GM23338 (cell line): Measurements from ENCODE around the gene HGD. TPM values are rescaled to one million over a fixed set of nuclear protein-coding genes. Genes with fewer than 3 reads are reported as not detected.

ENCODE experiments used
- ATAC-seq: fragments of 200-7000 bp; cut with Tn5 transposase; 3 replicates; pipeline ENCODE4 v1.9.1; 2020
- DNase-seq: peaks from one replicate; pipeline ENCODE4 v3.0.0-alpha.2; 2015; ENCODE audit warnings: low spot score
- H2AFZ ChIP-seq: fragments of 200-600 bp; sonication (generic); 2 replicates; pipeline ENCODE4 v1.8.0; 2016; ENCODE audit warnings: antibody characterized with exemption, mild to moderate bottlenecking, moderate library complexity
- H3F3A ChIP-seq: fragments of 200-600 bp; sonication (generic); replicated peaks from 2 replicates; pipeline ENCODE4 v1.8.0; 2017; ENCODE audit warnings: antibody characterized with exemption, mixed run types, low read depth
- H3K27ac ChIP-seq: fragments of 200-600 bp; sonication (generic); 2 replicates; pipeline ENCODE4 v1.6.1; 2016; ENCODE audit warnings: low read depth
- H3K27me3 ChIP-seq: fragments of 200-600 bp; sonication (generic); 2 replicates; pipeline ENCODE4 v1.8.0; 2016; ENCODE audit warnings: mild to moderate bottlenecking, mixed run types, moderate library complexity; ENCODE audit not compliant: insufficient read depth
- H3K36me3 ChIP-seq: fragments of 200-600 bp; sonication (generic); 2 replicates; pipeline ENCODE4 v1.8.0; 2016; ENCODE audit warnings: mild to moderate bottlenecking; ENCODE audit not compliant: insufficient read depth
- H3K4me1 ChIP-seq: fragments of 200-600 bp; sonication (generic); 2 replicates; pipeline ENCODE4 v1.8.0; 2016; ENCODE audit warnings: mild to moderate bottlenecking, moderate library complexity; ENCODE audit not compliant: insufficient read depth
- H3K4me2 ChIP-seq: fragments of 200-600 bp; sonication (generic); 2 replicates; pipeline ENCODE4 v1.7.1; 2017; ENCODE audit warnings: mixed run types
- H3K4me3 ChIP-seq: fragments of 200-600 bp; sonication (generic); 2 replicates; pipeline ENCODE4 v1.6.1; 2016; ENCODE audit warnings: mixed run types
- H3K79me2 ChIP-seq: fragments of 200-600 bp; sonication (generic); replicated peaks from 2 replicates; pipeline ENCODE4 v1.8.0; 2017; ENCODE audit warnings: mild to moderate bottlenecking; ENCODE audit not compliant: insufficient read depth
- H3K9me2 ChIP-seq: fragments of 200-600 bp; sonication (generic); 2 replicates; pipeline ENCODE4 v1.8.0; 2017; ENCODE audit not compliant: insufficient read depth
- H4K20me1 ChIP-seq: fragments of 200-600 bp; sonication (generic); replicated peaks from 2 replicates; pipeline ENCODE4 v1.8.0; 2017; ENCODE audit warnings: mild to moderate bottlenecking; ENCODE audit not compliant: insufficient read depth
- H3K27ac Mint-ChIP-seq: 2 replicates; pipeline ENCODE4 v1.8.0; 2020; ENCODE audit warnings: inconsistent platforms, mild to moderate bottlenecking, moderate library complexity, mixed read lengths
- H3K27me3 Mint-ChIP-seq: 3 replicates; pipeline ENCODE4 v1.8.0; 2022; ENCODE audit warnings: low read depth, mild to moderate bottlenecking, moderate library complexity, mixed read lengths, inconsistent platforms; ENCODE audit not compliant: insufficient read depth, poor library complexity
- H3K36me3 Mint-ChIP-seq: 3 replicates; pipeline ENCODE4 v1.8.0; 2021; ENCODE audit warnings: low read depth, mild to moderate bottlenecking, inconsistent platforms, moderate library complexity, mixed read lengths
- H3K4me1 Mint-ChIP-seq: 3 replicates; pipeline ENCODE4 v1.8.0; 2020; ENCODE audit warnings: mild to moderate bottlenecking, inconsistent platforms, mixed read lengths
- H3K4me3 Mint-ChIP-seq: 3 replicates; pipeline ENCODE4 v1.8.0; 2021; ENCODE audit warnings: moderate library complexity, mild to moderate bottlenecking, inconsistent platforms, mixed read lengths
- H3K9me3 Mint-ChIP-seq: 3 replicates; pipeline ENCODE4 v1.8.0; 2020; ENCODE audit warnings: moderate library complexity, mild to moderate bottlenecking, inconsistent platforms, mixed read lengths
- CREB1 ChIP-seq: fragments of 250-450 bp; sonication (Bioruptor Pico); IDR thresholded peaks from 2 replicates; pipeline ENCODE4 v1.5.0; 2020; ENCODE audit warnings: low read depth, mild to moderate bottlenecking, moderate library complexity
- EZH2 ChIP-seq: fragments of 200-600 bp; sonication (generic); IDR thresholded peaks from one replicate; pipeline ENCODE4 v1.8.0; 2017; ENCODE audit warnings: antibody characterized with exemption, mild to moderate bottlenecking, low read depth; ENCODE audit not compliant: unreplicated experiment
- EZH2phosphoT487 ChIP-seq: fragments of 200-600 bp; sonication (generic); IDR thresholded peaks from one replicate; pipeline ENCODE4 v1.8.1; 2018; ENCODE audit warnings: antibody characterized with exemption; ENCODE audit not compliant: unreplicated experiment
- JUNB ChIP-seq: IDR thresholded peaks from one replicate; pipeline ENCODE4 v1.6.1; 2016; ENCODE audit warnings: antibody characterized with exemption; ENCODE audit not compliant: unreplicated experiment
- STAT1 ChIP-seq: IDR thresholded peaks from one replicate; pipeline ENCODE4 v1.6.1; 2016; ENCODE audit warnings: antibody characterized with exemption; ENCODE audit not compliant: unreplicated experiment
- ZNF114 ChIP-seq: fragments of 250-450 bp; sonication (Bioruptor Pico); IDR thresholded peaks from 2 replicates; pipeline ENCODE4 v1.5.0; 2020; ENCODE audit warnings: mild to moderate bottlenecking, moderate library complexity
- ZNF331 ChIP-seq: fragments of 250-450 bp; sonication (Bioruptor Pico); IDR thresholded peaks from 2 replicates; pipeline ENCODE4 v1.5.0; 2020; ENCODE audit warnings: low read depth, mild to moderate bottlenecking, moderate library complexity
- polyA plus RNA-seq: library from polyadenylated mRNA; unstranded; fragments of >200 nt; fragmentation: Nextera tagmentation; extraction: Ambion mirVana; gene quantifications from 2 replicates; pipeline ENCODE4 v1.2.1, GENCODE V29; 2016
- total RNA-seq: library from RNA; depleted of rRNA; stranded (reverse); fragments of >200 nt; shearing (Covaris generic); gene quantifications from 2 replicates; pipeline ENCODE4 v1.2.3, GENCODE V29; 2014
- TF ChIP-seq, protein P1 (sequence below): fragments of 250-450 bp; sonication (Bioruptor Pico); IDR thresholded peaks from 2 replicates; pipeline ENCODE4 v1.5.0; 2020; ENCODE audit warnings: mild to moderate bottlenecking, moderate library complexity
- TF ChIP-seq, protein P2 (sequence below): IDR thresholded peaks from one replicate; pipeline ENCODE4 v1.6.1; 2018; ENCODE audit warnings: antibody characterized with exemption; ENCODE audit not compliant: unreplicated experiment
- TF ChIP-seq, protein P3 (sequence below): IDR thresholded peaks from 2 replicates; pipeline ENCODE4 v1.6.1; 2016; ENCODE audit warnings: antibody characterized with exemption

Gene HGD
- total and polyA plus RNA-seq, 2 experiments from 2014 or later = not detected

DNA sequence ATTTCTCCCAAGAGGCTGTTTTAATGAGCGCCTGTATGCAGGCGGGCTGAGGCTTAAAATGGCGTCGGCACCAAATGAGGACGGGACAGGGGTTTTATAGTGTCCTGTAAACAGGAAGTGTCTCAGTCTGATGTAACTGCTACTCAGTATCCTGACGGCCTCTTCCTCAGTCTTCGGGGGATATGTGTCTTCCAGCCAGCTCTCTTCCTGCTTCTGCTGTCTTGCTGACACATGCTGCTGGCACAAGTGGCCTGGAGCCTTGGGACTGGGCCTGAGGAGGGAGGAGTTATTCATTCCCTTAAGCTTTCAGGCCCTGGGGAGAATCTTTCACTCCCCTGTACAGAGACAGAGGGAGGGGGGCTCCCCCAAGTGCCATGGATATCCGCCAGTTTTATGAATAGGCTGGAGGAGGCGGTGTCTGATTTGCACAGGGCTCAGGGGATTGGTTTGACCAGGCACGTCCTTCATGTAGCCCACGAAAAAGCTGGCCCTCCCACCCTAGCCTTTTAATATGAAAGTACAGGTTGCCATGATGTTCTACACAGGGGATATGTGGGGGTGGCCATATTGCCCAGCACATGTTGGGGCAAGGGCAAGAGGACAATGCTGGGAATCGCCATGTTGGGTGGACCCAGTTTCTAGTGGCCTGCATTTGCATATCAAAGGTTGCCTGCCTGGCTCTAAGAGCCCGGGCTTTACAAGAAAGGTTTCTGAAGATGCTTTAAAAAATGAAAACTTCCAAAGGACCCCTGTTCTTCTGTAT is 66.0 kb downstream of the HGD start:
- Histone ChIP-seq H3K27me3 (no peaks in the 10 kb centered on the region), H2AFZ (peak overlapping the region; percentile 95), H3K4me1 (peaks cover 9% of the 10 kb centered on the region), H3K9me2 (no peaks in the 10 kb centered on the region), H3K4me2 (no peak overlapping the region), H3K79me2 (no peaks in the 10 kb centered on the region), H3K27ac (peak overlapping the region; percentile 35; the same call in 1 of the 2 replicates), H3F3A (no peaks in the 10 kb centered on the region), H4K20me1 (no peaks in the 10 kb centered on the region), H3K4me3 (no peak overlapping the region), H3K36me3 (no peaks in the 10 kb centered on the region)
- ATAC-seq = no peak
- Mint-ChIP-seq H3K27me3 (peaks cover 7% of the 10 kb centered on the region), H3K4me1 (peaks cover 6% of the 10 kb centered on the region; the same call in 1 of the 3 replicates), H3K9me3 (peaks cover 4% of the 10 kb centered on the region; the same call in 1 of the 3 replicates), H3K36me3 (peaks cover 2% of the 10 kb centered on the region; the same call in 2 of the 3 replicates), H3K27ac (no peak overlapping the region), H3K4me3 (no peak overlapping the region)
- TF ChIP-seq CREB1 (CRISPR knock-in tag) (no peak), ZNF114 (CRISPR knock-in tag) (no peak), JUNB (no peak), STAT1 (no peak), EZH2phosphoT487 (no peak), ZNF331 (CRISPR knock-in tag) (no peak), EZH2 (no peak)
- TF ChIP-seq, protein P1, sequence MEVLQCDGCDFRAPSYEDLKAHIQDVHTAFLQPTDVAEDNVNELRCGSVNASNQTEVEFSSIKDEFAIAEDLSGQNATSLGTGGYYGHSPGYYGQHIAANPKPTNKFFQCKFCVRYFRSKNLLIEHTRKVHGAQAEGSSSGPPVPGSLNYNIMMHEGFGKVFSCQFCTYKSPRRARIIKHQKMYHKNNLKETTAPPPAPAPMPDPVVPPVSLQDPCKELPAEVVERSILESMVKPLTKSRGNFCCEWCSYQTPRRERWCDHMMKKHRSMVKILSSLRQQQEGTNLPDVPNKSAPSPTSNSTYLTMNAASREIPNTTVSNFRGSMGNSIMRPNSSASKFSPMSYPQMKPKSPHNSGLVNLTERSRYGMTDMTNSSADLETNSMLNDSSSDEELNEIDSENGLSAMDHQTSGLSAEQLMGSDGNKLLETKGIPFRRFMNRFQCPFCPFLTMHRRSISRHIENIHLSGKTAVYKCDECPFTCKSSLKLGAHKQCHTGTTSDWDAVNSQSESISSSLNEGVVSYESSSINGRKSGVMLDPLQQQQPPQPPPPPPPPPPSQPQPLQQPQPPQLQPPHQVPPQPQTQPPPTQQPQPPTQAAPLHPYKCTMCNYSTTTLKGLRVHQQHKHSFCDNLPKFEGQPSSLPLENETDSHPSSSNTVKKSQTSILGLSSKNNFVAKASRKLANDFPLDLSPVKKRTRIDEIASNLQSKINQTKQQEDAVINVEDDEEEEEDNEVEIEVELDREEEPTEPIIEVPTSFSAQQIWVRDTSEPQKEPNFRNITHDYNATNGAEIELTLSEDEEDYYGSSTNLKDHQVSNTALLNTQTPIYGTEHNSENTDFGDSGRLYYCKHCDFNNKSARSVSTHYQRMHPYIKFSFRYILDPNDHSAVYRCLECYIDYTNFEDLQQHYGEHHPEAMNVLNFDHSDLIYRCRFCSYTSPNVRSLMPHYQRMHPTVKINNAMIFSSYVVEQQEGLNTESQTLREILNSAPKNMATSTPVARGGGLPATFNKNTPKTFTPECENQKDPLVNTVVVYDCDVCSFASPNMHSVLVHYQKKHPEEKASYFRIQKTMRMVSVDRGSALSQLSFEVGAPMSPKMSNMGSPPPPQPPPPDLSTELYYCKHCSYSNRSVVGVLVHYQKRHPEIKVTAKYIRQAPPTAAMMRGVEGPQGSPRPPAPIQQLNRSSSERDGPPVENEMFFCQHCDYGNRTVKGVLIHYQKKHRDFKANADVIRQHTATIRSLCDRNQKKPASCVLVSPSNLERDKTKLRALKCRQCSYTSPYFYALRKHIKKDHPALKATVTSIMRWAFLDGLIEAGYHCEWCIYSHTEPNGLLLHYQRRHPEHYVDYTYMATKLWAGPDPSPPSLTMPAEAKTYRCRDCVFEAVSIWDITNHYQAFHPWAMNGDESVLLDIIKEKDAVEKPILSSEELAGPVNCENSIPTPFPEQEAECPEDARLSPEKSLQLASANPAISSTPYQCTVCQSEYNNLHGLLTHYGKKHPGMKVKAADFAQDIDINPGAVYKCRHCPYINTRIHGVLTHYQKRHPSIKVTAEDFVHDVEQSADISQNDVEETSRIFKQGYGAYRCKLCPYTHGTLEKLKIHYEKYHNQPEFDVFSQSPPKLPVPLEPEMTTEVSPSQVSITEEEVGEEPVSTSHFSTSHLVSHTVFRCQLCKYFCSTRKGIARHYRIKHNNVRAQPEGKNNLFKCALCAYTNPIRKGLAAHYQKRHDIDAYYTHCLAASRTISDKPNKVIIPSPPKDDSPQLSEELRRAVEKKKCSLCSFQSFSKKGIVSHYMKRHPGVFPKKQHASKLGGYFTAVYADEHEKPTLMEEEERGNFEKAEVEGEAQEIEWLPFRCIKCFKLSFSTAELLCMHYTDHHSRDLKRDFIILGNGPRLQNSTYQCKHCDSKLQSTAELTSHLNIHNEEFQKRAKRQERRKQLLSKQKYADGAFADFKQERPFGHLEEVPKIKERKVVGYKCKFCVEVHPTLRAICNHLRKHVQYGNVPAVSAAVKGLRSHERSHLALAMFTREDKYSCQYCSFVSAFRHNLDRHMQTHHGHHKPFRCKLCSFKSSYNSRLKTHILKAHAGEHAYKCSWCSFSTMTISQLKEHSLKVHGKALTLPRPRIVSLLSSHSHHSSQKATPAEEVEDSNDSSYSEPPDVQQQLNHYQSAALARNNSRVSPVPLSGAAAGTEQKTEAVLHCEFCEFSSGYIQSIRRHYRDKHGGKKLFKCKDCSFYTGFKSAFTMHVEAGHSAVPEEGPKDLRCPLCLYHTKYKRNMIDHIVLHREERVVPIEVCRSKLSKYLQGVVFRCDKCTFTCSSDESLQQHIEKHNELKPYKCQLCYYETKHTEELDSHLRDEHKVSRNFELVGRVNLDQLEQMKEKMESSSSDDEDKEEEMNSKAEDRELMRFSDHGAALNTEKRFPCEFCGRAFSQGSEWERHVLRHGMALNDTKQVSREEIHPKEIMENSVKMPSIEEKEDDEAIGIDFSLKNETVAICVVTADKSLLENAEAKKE = no peak
- TF ChIP-seq, protein P2, sequence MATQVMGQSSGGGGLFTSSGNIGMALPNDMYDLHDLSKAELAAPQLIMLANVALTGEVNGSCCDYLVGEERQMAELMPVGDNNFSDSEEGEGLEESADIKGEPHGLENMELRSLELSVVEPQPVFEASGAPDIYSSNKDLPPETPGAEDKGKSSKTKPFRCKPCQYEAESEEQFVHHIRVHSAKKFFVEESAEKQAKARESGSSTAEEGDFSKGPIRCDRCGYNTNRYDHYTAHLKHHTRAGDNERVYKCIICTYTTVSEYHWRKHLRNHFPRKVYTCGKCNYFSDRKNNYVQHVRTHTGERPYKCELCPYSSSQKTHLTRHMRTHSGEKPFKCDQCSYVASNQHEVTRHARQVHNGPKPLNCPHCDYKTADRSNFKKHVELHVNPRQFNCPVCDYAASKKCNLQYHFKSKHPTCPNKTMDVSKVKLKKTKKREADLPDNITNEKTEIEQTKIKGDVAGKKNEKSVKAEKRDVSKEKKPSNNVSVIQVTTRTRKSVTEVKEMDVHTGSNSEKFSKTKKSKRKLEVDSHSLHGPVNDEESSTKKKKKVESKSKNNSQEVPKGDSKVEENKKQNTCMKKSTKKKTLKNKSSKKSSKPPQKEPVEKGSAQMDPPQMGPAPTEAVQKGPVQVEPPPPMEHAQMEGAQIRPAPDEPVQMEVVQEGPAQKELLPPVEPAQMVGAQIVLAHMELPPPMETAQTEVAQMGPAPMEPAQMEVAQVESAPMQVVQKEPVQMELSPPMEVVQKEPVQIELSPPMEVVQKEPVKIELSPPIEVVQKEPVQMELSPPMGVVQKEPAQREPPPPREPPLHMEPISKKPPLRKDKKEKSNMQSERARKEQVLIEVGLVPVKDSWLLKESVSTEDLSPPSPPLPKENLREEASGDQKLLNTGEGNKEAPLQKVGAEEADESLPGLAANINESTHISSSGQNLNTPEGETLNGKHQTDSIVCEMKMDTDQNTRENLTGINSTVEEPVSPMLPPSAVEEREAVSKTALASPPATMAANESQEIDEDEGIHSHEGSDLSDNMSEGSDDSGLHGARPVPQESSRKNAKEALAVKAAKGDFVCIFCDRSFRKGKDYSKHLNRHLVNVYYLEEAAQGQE = no peak
- TF ChIP-seq, protein P3, sequence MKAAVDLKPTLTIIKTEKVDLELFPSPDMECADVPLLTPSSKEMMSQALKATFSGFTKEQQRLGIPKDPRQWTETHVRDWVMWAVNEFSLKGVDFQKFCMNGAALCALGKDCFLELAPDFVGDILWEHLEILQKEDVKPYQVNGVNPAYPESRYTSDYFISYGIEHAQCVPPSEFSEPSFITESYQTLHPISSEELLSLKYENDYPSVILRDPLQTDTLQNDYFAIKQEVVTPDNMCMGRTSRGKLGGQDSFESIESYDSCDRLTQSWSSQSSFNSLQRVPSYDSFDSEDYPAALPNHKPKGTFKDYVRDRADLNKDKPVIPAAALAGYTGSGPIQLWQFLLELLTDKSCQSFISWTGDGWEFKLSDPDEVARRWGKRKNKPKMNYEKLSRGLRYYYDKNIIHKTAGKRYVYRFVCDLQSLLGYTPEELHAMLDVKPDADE = no peak
- peak; percentile 13 for DNase-seq
